Hepatic stellate cell (primary cell): Measurements from ENCODE around the gene HINT1.
A peak's percentile ranks its signal among the peaks of the same experiment; 100 is the strongest.
"Not testable (repeated sequence)": the region's sequence is repeated elsewhere in the genome, so short reads cannot be mapped to it uniquely, and the experiment has no call there.

Experiments used
- DNase-seq: peaks from one replicate; pipeline ENCODE4 v3.0.0; 2011; ENCODE audit warnings: low spot score

HINT1 gene

DNA sequence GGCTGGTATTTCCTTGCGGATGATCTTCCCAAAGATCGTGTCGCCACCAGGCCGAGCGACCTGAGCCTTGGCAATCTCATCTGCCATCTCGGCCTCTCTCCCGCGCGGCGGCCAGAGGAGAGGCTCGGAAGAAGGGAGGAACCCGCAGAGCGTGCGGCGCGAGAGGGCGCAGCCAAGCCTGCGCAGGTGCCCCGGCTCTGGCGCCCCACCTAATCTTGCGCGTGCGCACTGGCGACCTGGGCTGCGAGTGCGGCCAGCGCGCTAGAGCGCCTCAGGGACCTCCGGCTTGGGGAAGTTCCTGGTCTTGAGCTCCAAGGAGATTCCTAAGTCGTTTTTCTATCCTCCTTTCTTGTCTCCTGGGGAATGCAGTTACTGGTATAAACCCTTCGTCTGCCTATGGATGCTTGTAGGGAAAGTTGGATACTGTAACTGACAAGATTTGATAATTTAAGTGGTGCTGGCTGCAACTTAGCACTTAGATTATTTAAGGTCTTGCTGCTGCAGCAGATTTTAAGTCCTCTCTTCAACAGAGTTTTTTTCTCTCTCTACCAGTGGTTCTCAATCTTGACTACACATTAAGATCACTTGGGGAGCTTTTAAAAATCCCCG lies at the start of gene HINT1:
TSS of gene HINT1 (minus strand) at position 138 of the 609 bp plus-strand sequence. CDS start at position 87, 51 bp downstream.
- peak; percentile 96 for DNase-seq

DNA sequence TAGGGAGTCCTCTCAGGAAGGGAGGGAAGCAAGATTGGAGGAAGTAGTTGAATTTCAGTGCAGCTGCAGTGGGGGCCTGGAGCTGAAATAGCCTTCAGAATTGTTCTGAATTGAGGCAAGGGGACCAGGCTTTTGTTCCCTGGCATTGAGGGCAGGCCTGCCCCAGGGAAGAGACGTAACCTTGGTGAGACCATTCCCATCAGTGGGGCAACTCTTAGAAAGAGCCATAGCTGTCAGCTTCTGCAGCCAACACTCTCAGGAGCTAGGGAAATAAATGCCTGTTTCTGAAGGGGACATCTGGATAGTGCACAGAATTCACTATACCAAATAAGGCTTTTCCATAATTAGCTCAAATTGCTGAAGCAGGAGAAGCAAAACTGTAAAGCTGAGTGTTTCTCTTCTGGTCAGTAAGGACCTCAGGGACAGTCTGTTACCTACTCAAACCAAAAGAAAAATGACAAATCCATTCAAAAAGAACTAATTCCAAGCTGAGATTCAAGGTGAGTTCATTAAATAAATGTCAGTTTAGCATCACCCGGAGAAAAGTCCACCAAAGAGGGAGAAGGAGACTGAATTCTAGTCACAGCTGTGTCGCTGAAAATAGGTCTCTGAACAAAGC lies 49.7 kb upstream of the HINT1 start:
- DNase-seq, result no peak

DNA sequence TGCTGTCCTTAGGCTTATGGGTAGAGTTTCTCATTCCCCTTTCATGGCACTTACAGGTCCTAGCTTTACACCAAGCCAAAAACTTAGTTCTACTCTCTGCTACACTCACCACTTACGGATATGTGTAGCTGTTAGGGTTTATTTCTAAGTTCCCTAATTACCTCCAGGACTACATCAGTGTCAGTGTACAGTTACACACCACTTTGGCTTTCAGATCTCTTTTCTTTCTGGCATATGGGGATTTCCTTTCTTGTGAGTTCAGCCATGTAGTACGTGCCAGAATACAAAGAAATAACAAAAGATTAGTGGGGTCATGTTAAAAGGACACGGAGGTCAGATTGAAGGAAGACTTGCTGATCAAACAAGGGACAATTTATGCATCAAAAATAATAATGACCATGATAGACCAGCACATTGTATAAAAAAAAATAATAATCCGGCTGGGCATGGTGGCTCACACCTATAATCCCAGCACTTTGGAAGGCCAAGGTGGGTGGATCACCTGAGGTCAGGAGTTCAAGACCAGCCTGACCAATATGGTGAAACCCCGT lies 47.5 kb upstream of the HINT1 start:
- DNase-seq, result no peak

DNA sequence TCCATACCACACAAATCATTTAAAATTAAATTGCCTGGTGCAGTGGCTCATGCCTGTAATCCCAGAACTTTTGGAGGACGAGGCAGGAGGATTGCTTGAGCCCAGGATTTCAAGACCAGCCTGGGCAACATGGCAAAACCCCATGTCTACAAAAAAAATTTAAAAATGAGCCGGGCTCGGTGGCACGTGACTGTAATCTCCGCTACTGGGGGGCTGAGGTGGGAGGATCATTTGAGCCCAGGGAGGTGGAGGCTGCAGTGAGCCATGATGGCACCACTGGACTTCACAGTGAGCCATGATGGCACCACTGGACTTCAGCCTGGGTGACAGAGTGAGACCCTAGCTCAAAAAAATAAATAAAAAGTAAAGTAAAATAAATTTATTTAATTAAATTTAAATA lies 46.6 kb upstream of the HINT1 start:
- no peak for DNase-seq

DNA sequence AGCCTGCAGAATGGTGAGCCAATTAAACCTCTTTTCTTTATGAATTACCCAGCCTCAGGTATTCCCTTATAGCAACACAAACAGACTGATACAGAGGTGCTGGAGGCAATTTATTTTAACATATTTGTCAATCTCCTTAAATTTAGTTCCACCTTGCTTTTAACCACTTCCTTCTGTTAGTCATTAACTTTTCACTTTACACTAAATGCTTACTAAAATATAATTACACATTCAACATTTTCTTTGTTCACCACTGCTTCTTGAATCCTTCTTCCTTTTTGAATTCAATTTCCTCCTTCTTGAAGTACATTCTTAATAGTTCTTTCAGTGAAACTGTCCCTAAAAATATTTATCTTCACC lies 45.1 kb upstream of the HINT1 start:
- no peak for DNase-seq

DNA sequence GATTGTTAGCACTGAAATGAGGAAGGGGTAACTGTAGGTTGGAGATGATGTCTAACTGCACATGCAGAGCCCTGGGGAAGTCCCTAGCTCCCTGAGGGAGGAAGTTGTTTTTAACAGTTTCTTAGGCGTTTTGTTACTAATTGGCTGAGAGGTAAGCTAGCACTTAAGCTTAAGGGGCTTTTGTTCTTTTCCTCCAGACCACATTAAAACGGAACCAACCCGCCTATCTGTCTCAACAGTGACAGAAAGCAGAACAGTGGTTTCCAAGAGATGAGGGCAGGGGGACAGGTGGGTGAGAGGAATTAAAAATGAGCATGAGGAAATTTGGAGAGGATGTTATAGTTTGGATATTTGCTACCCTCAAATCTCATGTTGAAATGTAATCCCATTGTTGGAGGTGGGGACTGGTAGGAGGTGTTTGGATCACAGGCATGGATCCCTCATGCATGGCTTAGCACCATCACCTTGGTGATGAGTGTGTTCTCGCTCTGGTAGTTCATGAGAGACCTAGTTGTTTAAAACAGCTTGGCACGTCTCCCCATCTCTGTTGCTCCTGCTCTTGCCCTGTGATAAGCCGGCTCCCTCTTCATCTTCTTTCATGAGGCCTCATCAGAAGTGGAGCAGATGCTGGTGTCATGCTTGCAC lies 44.6 kb upstream of the HINT1 start:
- no peak for DNase-seq

DNA sequence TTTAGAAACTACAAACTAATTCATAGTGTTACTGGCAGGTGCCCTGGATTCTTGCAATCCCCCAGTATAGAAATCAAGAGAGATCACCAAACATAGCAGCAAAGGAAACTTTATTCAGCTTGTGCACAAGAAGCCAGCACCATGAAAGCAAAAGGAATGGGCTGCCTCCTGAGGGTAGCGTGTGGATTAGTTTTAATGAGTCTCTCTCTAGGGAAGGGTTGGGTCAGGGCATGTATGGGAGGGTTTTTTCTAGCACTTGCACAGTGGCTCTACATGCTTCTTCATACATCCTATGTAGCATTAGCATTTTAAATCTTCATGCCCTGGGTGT lies 44.1 kb upstream of the HINT1 start:
- no peak for DNase-seq

DNA sequence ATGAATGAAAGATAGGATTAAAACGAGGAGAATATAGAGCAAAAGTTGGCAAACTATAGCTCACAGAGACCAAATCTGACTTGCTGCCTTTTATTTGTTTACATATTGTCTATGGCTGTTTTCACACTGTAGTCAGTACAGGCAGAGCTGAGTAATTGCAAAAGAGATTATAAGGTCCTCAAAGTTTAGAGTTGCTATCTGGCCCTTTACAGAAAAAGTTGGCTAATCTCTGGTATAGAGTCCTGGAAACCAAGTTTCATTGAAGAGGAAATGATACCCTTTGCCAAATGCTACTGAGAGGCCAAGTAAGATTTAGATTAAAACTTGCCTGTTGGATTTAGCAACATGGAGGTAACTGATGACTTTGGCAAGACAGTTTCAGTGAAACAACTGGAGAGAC lies 41.7 kb upstream of the HINT1 start:
- DNase-seq, result no peak

DNA sequence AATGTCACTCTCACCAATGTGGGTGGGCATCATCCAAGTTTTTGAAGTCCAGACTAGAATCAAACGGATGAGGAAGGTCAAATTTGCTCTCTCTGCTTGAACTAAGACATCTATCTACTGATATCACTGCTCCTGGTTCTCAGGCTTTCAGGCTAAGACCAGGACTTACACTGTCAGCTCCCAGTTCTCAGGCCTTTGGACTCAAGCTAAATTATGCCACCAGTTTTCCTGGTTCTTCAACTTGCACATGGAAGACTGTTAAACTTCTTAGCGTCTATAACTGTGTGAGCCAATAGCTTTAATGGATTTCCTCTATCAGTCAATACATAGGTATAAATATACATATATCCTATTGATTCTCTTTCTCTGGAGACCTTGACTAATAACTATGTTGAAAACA lies 41.0 kb upstream of the HINT1 start:
- DNase-seq, result no peak

DNA sequence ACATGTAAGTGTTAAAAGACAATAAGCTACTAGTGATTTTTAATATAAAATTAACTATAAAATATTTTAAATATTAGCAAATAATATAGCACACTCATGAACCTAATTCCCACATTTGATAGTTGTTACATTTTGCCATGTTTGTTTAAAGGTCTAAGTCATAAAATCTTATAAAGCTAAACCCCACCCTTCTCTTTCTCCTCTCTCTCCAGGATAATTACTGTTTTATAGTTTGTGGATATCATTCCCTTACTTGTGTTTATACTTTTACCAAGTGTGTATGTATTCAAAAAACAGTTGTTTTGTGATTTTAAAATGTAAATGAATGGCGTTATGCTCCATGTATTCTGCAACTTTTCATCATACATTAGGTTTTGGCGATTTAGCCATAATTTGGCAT lies 39.9 kb upstream of the HINT1 start:
- DNase-seq, result no peak

DNA sequence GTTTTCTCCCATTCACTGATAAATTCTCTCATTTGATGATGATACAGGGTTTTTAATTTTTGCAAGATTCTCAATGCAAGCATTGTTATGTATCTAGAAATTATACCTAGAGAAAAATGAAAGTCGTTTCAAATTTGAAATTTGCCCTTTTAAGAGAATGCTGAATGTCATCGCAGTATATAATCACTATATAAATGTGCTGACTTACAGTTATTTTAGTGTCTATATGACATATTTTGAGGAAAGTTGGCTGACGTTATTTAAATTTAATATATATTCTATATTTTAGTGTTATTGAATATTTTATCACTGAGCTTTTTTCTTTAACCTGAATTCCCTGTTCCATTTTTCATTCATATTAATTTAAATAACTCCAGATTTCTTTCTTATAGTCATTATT lies 35.5 kb upstream of the HINT1 start:
- no peak for DNase-seq

DNA sequence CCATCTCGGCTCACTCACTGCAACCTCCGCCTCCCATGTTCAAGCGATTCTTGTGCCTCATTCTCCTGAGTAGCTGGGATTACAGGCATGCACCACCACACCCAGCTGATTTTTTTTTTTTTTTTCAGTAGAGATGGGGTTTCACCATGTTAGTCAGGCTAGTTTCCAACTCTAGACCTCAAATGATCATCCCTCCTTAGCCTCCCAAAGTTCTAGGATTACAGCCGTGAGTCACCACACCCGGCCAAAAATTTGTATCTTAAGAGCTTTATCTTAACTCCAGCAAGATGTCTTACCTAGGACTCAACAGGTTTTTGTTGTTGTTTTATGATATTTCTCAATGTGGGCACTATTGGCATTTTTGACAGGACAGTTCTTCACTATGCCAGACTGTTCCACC lies 33.6 kb upstream of the HINT1 start:
- no peak for DNase-seq

DNA sequence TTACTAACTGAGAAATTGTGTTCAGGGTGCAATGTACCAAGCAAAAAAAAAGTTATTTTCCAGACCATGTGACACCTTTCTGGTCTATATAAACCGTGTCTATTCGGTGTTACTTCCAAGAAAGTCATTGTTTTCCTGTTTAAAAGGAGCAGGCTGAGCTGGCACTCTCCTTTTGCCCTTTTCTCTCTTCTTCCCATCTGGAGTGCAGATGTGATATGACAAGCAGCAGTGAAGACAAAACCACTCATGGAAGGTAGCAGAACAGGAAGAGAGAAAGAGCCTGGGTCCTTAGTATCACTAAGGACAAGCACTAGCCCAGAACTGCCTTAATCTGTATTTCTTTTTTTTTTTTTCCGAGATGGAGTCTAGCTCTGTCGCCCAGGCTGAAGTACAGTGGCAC lies 31.3 kb upstream of the HINT1 start:
- no peak for DNase-seq

DNA sequence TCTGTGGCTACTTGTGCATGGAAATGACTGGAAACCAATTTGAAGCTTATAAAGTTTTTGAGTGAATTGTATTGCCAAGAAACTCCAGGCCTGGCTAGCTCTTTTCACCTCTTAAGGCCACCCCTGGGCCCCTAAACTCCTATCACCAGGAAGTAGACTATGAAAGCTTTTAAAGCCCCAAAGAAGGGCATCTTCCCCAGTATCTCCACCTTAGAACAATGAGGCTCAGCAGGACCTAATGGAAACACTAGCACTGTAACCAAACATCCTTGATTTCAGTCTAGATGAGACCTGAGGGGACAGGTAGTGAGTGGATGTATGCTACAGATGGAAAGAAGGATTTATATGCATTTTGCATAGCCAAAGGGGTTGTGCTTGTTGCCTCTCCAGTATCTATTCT lies 30.6 kb upstream of the HINT1 start:
- DNase-seq, result no peak

DNA sequence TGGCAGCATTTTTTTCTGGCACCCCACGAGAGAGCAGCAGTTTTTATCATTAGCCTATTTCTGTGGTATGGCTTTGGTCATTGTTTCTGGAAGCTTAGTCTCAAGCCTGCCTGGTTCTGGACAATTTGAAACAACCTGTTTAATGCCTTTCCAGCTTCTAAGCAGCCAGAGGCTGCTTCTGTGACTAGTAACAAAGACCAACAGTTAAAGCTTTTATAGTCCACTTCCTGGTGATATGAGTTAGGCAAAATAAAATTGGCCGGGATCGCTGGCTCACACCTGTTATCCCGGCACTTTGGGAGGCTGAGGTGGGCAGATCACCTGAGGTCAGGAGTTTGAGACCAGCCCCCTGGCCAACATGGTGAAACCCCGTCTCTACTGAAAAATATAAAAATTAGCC lies 29.7 kb upstream of the HINT1 start:
- DNase-seq, result no peak

DNA sequence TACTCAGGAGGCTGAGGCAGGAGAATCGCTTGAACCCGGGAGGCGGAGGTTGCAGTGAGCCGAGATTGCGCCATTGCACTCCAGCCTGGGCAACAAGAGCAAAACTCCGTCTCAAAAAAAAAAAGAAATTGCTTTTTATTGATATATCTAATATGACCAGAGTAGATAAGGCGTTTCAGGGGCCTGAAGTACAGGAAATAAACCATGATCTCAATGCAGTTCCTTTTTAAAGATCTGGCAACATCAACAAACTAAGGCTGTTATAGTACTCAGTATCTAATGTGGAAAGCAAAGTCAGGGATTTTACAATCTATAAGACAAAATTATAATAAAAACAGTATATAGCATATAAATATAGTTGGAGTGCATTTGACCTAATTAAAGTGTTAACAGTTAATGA lies 28.8 kb upstream of the HINT1 start:
- DNase-seq, result not testable (repeated sequence)

DNA sequence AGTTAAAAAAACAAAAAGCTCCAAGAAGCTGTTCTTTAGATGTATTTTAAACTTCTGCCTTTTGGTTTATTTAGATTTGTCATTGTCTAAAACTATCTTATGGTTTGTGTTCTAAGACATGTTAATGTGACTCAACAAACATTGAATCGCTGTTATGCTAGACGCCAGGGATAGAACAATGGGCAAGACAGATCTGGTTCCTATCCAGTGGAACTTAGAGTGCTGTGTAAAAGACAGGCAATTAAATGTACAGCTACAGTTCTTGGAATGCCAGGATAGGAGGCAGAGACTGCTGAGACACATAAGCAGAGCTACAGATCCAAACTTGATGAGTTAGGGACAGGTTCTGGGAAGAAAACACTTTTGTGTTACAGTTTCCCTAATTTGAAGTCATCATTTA lies 28.1 kb upstream of the HINT1 start:
- DNase-seq, result no peak

DNA sequence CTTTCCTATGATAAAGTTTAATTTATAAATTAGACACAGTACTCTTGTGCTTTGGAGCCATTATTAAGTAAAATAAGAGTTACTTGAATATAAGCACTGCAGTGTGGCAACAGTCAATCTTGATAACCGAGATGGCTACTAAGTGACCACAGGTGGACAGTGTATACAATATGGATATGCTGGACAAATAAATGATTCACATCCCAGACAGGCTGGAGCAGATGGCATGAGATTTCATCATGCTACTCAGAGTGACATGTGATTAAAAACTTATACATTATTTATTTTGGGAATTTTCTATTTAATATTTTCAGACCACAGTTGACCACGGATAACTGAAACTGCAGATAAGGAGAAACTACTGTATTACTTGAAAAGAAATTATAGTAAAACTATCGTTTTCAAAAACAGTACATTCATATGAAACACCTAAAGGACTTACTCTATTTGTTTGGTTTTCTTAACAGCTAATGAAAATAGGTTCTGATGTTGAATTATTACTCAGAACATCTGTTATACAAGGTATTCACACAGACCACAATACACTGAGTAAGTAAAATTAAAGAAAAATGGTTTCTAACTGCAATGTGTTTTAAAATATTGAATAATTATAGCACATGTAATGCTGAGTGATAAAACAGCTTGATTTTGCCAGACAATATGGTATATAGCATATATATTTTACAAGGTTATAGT lies 21.7 kb upstream of the HINT1 start:
- no peak for DNase-seq

DNA sequence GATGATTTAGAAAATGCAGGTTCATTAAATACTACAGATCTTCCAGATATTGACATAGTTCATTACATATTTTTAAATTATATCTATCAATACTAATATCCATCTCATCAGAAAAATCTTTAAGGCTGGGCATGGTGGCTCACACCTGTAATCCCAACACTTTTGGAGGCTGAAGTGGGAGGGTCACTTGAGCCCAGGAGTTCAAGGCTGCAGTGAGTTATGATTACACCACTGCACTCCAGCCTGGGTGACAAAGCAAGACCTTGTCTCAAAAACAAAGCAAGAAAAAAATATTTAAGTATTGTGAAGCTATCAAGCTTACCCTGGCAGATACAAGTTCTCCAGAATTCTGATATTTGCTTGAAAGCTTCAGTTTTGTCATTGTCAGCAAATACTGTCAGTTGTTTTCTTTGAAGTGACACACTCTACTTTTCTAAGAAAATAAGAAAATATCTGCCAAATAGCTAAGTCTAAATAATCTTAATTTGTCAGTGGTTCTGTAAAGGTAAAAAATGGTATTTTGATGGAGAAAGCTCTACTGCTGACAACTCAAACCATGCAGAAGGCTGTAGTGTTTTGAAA lies 20.6 kb upstream of the HINT1 start:
- no peak for DNase-seq

DNA sequence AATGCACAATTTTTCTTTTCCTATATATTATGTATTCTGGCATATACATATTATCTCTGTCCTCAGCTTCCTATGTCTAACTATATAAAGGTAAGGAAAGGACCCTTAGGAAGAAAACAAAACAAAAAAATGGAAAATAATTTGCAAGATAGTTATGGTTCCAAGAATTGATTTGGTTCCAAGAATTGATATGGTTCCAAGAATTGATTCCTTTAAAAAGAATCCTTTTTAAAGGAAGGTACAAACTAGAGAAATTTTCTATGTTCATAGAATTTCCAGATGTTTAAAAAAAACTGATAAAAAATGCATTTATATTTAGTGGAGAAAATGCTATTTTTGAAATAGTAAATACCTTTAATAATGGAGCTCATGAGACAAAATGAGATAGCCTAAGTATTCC lies 17.8 kb upstream of the HINT1 start:
- DNase-seq, result no peak

DNA sequence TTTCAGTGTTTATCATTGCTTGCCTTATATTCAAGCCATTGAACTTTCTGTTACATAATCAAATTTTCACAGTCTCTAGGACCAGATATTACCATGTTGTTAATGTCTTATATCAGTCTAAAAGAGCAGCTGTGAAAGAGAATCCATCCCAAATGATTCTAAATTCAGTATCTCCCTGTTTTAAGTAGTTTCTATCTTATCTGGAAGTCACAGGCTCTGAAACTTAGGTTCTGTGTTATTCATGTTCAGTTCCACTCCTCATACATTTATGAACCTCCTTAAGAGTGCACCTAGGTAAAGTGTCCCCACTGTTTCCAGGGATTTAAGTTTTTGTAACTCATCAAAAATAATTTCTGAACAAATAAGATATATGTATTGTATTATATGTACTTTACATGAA lies 15.4 kb upstream of the HINT1 start:
- DNase-seq, result no peak

DNA sequence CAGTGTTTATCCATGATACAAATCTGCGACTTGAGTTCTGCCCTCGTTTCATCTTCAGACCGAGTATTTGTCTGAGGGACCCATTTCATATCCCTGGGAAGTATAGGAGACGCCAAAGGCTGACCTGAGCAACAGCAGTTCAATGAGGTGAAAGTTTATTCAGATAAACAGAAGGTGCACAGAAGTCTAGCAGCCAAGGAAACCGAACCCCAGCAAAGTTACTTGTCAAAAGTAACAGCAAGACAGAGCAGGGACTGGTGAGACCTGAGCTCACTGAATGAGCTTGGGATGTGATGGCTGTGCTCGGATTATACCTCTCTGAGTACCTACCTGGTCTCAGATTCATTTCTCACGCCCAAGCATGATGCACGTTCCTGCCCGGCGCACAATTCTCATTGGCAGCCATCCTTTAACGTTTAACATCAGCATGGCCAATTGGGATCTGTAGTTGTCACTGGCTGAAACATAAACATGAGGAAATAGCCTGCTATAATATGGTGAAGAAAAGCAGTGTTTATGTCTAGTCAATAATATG lies 6.3 kb upstream of the HINT1 start:
- DNase-seq, result no peak
